K562 (cell line): ENCODE measurements around the gene FAM227B. TPM values are rescaled to one million over a fixed set of nuclear protein-coding genes. Genes with fewer than 3 reads are reported as not detected.

Source experiments
- ATAC-seq: fragments of 200-7000 bp; cut with Tn5 transposase; 3 replicates; pipeline ENCODE4 v1.9.1; 2020; ENCODE audit warnings: moderate library complexity
- BruUV-seq: library from RNA; stranded (reverse); fragments of 400-500 nt; replicated peaks from 2 replicates; lab custom pipeline; 2021; lab: Mats Ljungman, UMichigan
- CTCF ChIA-PET: fragments of 300-600 bp; formaldehyde crosslinking; extraction: SDS; loops from one replicate; lab custom pipeline; 2021; ENCODE audit warnings: low intra/inter-chr PET ratio; lab: Yijun Ruan, JAX
- POLR2A ChIA-PET: fragments of 300-600, 350-650 bp; sonication (Branson Sonifier 250); formaldehyde crosslinking; extraction: SDS; loops from one replicate; lab custom pipeline; 2021; ENCODE audit warnings: antibody characterized with exemption, inconsistent platforms; lab: Yijun Ruan, JAX
- DNase-seq, 4 experiments: peaks; one replicate each; pipeline versions ENCODE4 v3.0.0 to v3.0.0-alpha.2; 2011 to 2018; ENCODE audit warnings: low spot score in 3 of 4, mixed read lengths in 3 of 4; ENCODE audit errors: extremely low read depth in 1 of 4
- FAIRE-seq: peaks from 2 replicates; lab custom pipeline; 2011; peaks lifted over from hg19 to GRCh38; lab: Jason Lieb, UNC
- H2AFZ ChIP-seq: 2 replicates; pipeline ENCODE4 v1.6.0; 2011; ENCODE audit warnings: low read depth, low read length, control low read depth, inconsistent platforms
- H3K27ac ChIP-seq: fragments of 200-600 bp; 3 replicates; pipeline ENCODE4 v1.8.0; 2011; ENCODE audit warnings: low read depth, mild to moderate bottlenecking, control low read depth, inconsistent platforms, low read length, moderate library complexity, mixed read lengths; ENCODE audit errors: extremely low read depth
- H3K27me3 ChIP-seq, 2 experiments: fragments of 300-600 bp in 1 of 2; 2 replicates in 1 of 2; 3 replicates in 1 of 2; pipeline versions ENCODE4 v1.6.0 to v1.8.0; 2011; ENCODE audit warnings: inconsistent platforms in 2 of 2, low read length in 2 of 2, mild to moderate bottlenecking in 1 of 2, mixed read lengths in 1 of 2, moderate library complexity in 1 of 2; ENCODE audit not compliant: control insufficient read depth in 2 of 2, insufficient read depth in 2 of 2
- H3K36me3 ChIP-seq: fragments of 300-600 bp; 3 replicates; pipeline ENCODE4 v1.8.0; 2011; ENCODE audit warnings: mild to moderate bottlenecking, low read length, inconsistent platforms; ENCODE audit not compliant: control insufficient read depth, insufficient read depth
- H3K4me1 ChIP-seq, 2 experiments: fragments of 200-600 bp in 1 of 2; replicated peaks in 1 of 2; 2 replicates in 1 of 2; 3 replicates in 1 of 2; pipeline versions ENCODE4 v1.5.1 to v1.8.0; 2011; ENCODE audit warnings: inconsistent platforms in 2 of 2, low read length in 2 of 2, mild to moderate bottlenecking in 1 of 2, mixed read lengths in 1 of 2, moderate library complexity in 1 of 2; ENCODE audit not compliant: control insufficient read depth in 2 of 2, insufficient read depth in 2 of 2
- H3K4me2 ChIP-seq: 2 replicates; pipeline ENCODE4 v1.6.1; 2011; ENCODE audit warnings: low read length, control low read depth, inconsistent platforms, mixed read lengths; ENCODE audit not compliant: insufficient read depth
- H3K4me3 ChIP-seq: fragments of 200-600 bp; sonication (generic), shearing (Covaris generic); 2 replicates; pipeline ENCODE4 v1.5.1; 2016; ENCODE audit warnings: control low read depth, inconsistent platforms
- H3K79me2 ChIP-seq: fragments of 200-600 bp; 3 replicates; pipeline ENCODE4 v1.8.0; 2011; ENCODE audit warnings: low read length, inconsistent platforms; ENCODE audit not compliant: control insufficient read depth, insufficient read depth
- H3K9ac ChIP-seq, 2 experiments: 2 replicates each; pipeline versions ENCODE4 v1.6.0 to v1.6.1; 2011; ENCODE audit warnings: low read depth in 2 of 2, low read length in 2 of 2, control low read depth in 1 of 2, inconsistent platforms in 1 of 2, mild to moderate bottlenecking in 1 of 2, mixed read lengths in 1 of 2; ENCODE audit not compliant: insufficient read depth in 1 of 2
- H3K9me1 ChIP-seq: one replicate; pipeline ENCODE4 v1.6.0; 2011; ENCODE audit warnings: inconsistent platforms, mild to moderate bottlenecking, low read length, moderate library complexity; ENCODE audit not compliant: control insufficient read depth, insufficient read depth
- H3K9me3 ChIP-seq: replicated peaks from 2 replicates; pipeline ENCODE4 v1.5.1; 2011; ENCODE audit warnings: low read depth, low read length, inconsistent platforms; ENCODE audit not compliant: control insufficient read depth, insufficient read depth
- H4K20me1 ChIP-seq: replicated peaks from 2 replicates; pipeline ENCODE4 v1.6.1; 2011; ENCODE audit warnings: low read length, inconsistent platforms, mixed read lengths; ENCODE audit not compliant: control insufficient read depth, insufficient read depth
- AFF1 ChIP-seq, 2 experiments: fragments of 450-650 bp; IDR thresholded peaks; 2 replicates each; pipeline ENCODE4 v1.6.1; 2018; ENCODE audit warnings: mild to moderate bottlenecking in 2 of 2, low read depth in 1 of 2; ENCODE audit not compliant: partially characterized antibody in 2 of 2
- ATF1 ChIP-seq, 2 experiments: fragments of 450-650 bp in 1 of 2; IDR thresholded peaks; 2 replicates each; pipeline ENCODE4 v1.6.1; 2016; ENCODE audit warnings: missing compliant biosample characterization in 1 of 2, missing genetic modification characterization in 1 of 2
- DPF2 ChIP-seq: fragments of 450-650 bp; IDR thresholded peaks from 2 replicates; pipeline ENCODE4 v1.6.1; 2016
- E2F4 ChIP-seq: sonication (generic); formaldehyde crosslinking; IDR thresholded peaks from 2 replicates; pipeline ENCODE4 v1.8.0; 2022; ENCODE audit warnings: mild to moderate bottlenecking, low read depth, missing genetic modification reagents
- HDAC6 ChIP-seq: IDR thresholded peaks from 2 replicates; pipeline ENCODE4 v1.6.1; 2012; ENCODE audit warnings: low read depth, mild to moderate bottlenecking, control low read depth, inconsistent platforms, low read length, moderate library complexity
- HDGF ChIP-seq: fragments of 450-650 bp; IDR thresholded peaks from 2 replicates; pipeline ENCODE4 v1.6.1; 2016
- KAT8 ChIP-seq: fragments of 450-650 bp; IDR thresholded peaks from 2 replicates; pipeline ENCODE4 v1.6.1; 2016; ENCODE audit warnings: low read depth, mild to moderate bottlenecking
- L3MBTL2 ChIP-seq: fragments of 450-650 bp; IDR thresholded peaks from 2 replicates; pipeline ENCODE4 v1.6.1; 2016; ENCODE audit warnings: mild to moderate bottlenecking, moderate library complexity
- MEIS2 ChIP-seq: fragments of 450-650 bp; IDR thresholded peaks from 2 replicates; pipeline ENCODE4 v1.6.1; 2014; ENCODE audit warnings: mild to moderate bottlenecking; ENCODE audit not compliant: partially characterized antibody
- NR2C2 ChIP-seq, 2 experiments: fragments of 200-800 bp in 1 of 2; sonication (Bioruptor generic) in 1 of 2; sonication (generic) in 1 of 2; formaldehyde crosslinking in 1 of 2; IDR thresholded peaks; 2 replicates each; pipeline versions ENCODE4 v1.6.1 to v1.8.0; 2016 to 2022; ENCODE audit warnings: mild to moderate bottlenecking in 1 of 2, missing compliant biosample characterization in 1 of 2, missing genetic modification characterization in 1 of 2, missing genetic modification reagents in 1 of 2
- POLR3G ChIP-seq: IDR thresholded peaks from 2 replicates; pipeline ENCODE4 v1.6.1; 2011; ENCODE audit not compliant: insufficient read length, insufficient replicate concordance; ENCODE audit errors: extremely low read depth
- XRCC3 ChIP-seq: fragments of 450-650 bp; IDR thresholded peaks from 2 replicates; pipeline ENCODE4 v1.6.1; 2017; ENCODE audit warnings: mild to moderate bottlenecking, moderate library complexity
- ZBTB43 ChIP-seq: sonication (generic); formaldehyde crosslinking; IDR thresholded peaks from 2 replicates; pipeline ENCODE4 v1.8.0; 2023; ENCODE audit warnings: mild to moderate bottlenecking, missing genetic modification reagents
- ZKSCAN1 ChIP-seq: fragments of 150-350 bp; IDR thresholded peaks from 2 replicates; pipeline ENCODE4 v1.6.1; 2016; ENCODE audit warnings: low read depth, low read length
- ZKSCAN3 ChIP-seq: fragments of 250-450 bp; sonication (Bioruptor Pico); IDR thresholded peaks from 2 replicates; pipeline ENCODE4 v1.4.0; 2020
- ZNF277 ChIP-seq: fragments of 250-450 bp; sonication (Bioruptor Pico); IDR thresholded peaks from 2 replicates; pipeline ENCODE4 v1.8.0; 2022; ENCODE audit warnings: inconsistent platforms, mild to moderate bottlenecking, moderate library complexity, borderline replicate concordance
- WGBS: fragments of 100-300 bp; shearing (Covaris generic); methylation state at CpG from one replicate; pipeline ENCODE4 v1.1.6; 2016; ENCODE audit warnings: low coverage, mixed read lengths; ENCODE audit not compliant: insufficient coverage; ENCODE audit errors: missing lambda C conversion rate; 5-methylcytosine and 5-hydroxymethylcytosine counted together
- in situ Hi-C: fragments of 300-500 bp; cut with MboI; formaldehyde crosslinking; loops from 4 replicates; pipeline ENCODE4 v1.15.0; 2018; ENCODE audit warnings: inconsistent platforms, mixed read lengths
- intact Hi-C: fragments of 100-400 bp; cut with micrococcal nuclease; formaldehyde crosslinking; loops from 2 replicates; pipeline ENCODE4 v1.14.2; 2022
- polyA plus RNA-seq, 8 experiments: library from polyadenylated mRNA; depleted of rRNA in 4 of 8; stranded (reverse) in 5 of 8; unstranded in 3 of 8; fragments of >200 nt; fragmentation: Nextera tagmentation in 2 of 8; fragmentation: Illumina TruSeq in 1 of 8; extraction: Ambion mirVana in 2 of 8; extraction: Trizol in 1 of 8; gene quantifications; 2 replicates each; pipeline versions ENCODE4 v1.2.1 to v1.2.3, GENCODE V29; 2011 to 2014; ENCODE audit warnings: inconsistent platforms in 1 of 8, missing spikeins in 1 of 8
- total RNA-seq, 7 experiments: library from RNA; depleted of rRNA in 6 of 7; stranded (reverse); fragments of >200 nt in 6 of 7; fragmentation: Illumina TruSeq in 2 of 7; extraction: Trizol in 2 of 7; gene quantifications; 2 replicates each; pipeline versions ENCODE4 v1.2.1 to v1.2.3, GENCODE V29; 2011 to 2021; ENCODE audit warnings: low replicate concordance in 1 of 7

The FAM227B gene
- total and polyA plus RNA-seq, 9 of the 15 experiments (the other 6 are each of a cell fraction or from before 2014, with no cell fraction given), result 5.1 to 12.5 (median 11.2) TPM

GRCh38 chr15:49435174-49435573 is 185.4 kb downstream of the FAM227B start:
- no peak for DNase-seq
- CTCF ChIA-PET, result no interaction called here
- Histone ChIP-seq H3K9me1 (no peaks in the 10 kb centered on the region), H3K36me3 (no peaks in the 10 kb centered on the region), H3K9ac (no peak overlapping the region), H2AFZ (no peak overlapping the region), H3K79me2 (no peaks in the 10 kb centered on the region), H3K4me3 (no peak overlapping the region), H3K9me3 (no peaks in the 10 kb centered on the region), H3K4me1 (peaks cover 0 to 3% of the 10 kb centered on the region in 2 experiments; a peak in 1 of 5 replicates), H3K27me3 (no peaks in the 10 kb centered on the region), H3K4me2 (no peak overlapping the region), H3K27ac (no peak overlapping the region), H4K20me1 (no peaks in the 10 kb centered on the region)
- ATAC-seq, result no peak
- POLR2A ChIA-PET, result no interaction called here
- no TSS peak for BruUV-seq
- intact Hi-C loops, result no loop called here
- in situ Hi-C loops, result no loop called here
- no peak for FAIRE-seq
- WGBS, result 0% methylated on average over 1 of the region's 1 CpG
- TF ChIP-seq ZKSCAN3 (no peak), E2F4 (CRISPR knock-in tag) (no peak), ZNF277 (CRISPR knock-in tag) (no peak), AFF1 (IDR thresholded peaks at IDR 0.05; ENCODE audit: low read depth in 1 of 2, partially characterized antibody in 2 of 2) (no peak), XRCC3 (no peak), ZKSCAN1 (no peak), POLR3G (no peak), NR2C2 (CRISPR knock-in tag; IDR thresholded peaks at IDR 0.05) (no peak), NR2C2 (tag; IDR thresholded peaks at IDR 0.05) (no peak), L3MBTL2 (no peak), ZBTB43 (CRISPR knock-in tag) (no peak), DPF2 (no peak), HDAC6 (no peak), KAT8 (no peak), HDGF (no peak), ATF1 (CRISPR knock-in tag; IDR thresholded peaks at IDR 0.05) (no peak), ATF1 (tag; IDR thresholded peaks at IDR 0.05) (no peak), MEIS2 (no peak)
